GM23248 (cell line): ENCODE measurements around the gene PTGER2. TPM values are rescaled to one million over a fixed set of nuclear protein-coding genes. Genes with fewer than 3 reads are reported as not detected.

Experiments used
- DNase-seq: peaks from one replicate; pipeline ENCODE4 v3.0.0-alpha.2; 2015
- H2AFZ ChIP-seq: fragments of 200-600 bp; sonication (generic); 2 replicates; pipeline ENCODE4 v1.6.1; 2016; ENCODE audit warnings: antibody characterized with exemption
- H3F3A ChIP-seq: fragments of 200-600 bp; sonication (generic); 2 replicates; pipeline ENCODE4 v1.6.1; 2016; ENCODE audit warnings: mild to moderate bottlenecking, antibody characterized with exemption, mixed run types; ENCODE audit not compliant: insufficient read depth
- H3K27ac ChIP-seq: fragments of 200-600 bp; sonication (generic); 2 replicates; pipeline ENCODE4 v1.5.1; 2016; ENCODE audit warnings: mild to moderate bottlenecking
- H3K27me3 ChIP-seq: fragments of 200-600 bp; sonication (generic); replicated peaks from 2 replicates; pipeline ENCODE4 v1.6.1; 2016; ENCODE audit warnings: mild to moderate bottlenecking; ENCODE audit not compliant: insufficient read depth
- H3K36me3 ChIP-seq: fragments of 200-600 bp; sonication (generic); 2 replicates; pipeline ENCODE4 v1.6.1; 2016; ENCODE audit warnings: low read depth, mild to moderate bottlenecking
- H3K4me1 ChIP-seq: fragments of 200-600 bp; sonication (generic); 2 replicates; pipeline ENCODE4 v1.6.1; 2016; ENCODE audit warnings: mild to moderate bottlenecking; ENCODE audit not compliant: insufficient read depth
- H3K4me2 ChIP-seq: fragments of 200-600 bp; sonication (generic); one replicate; pipeline ENCODE4 v1.6.1; 2016; ENCODE audit warnings: mild to moderate bottlenecking; ENCODE audit not compliant: unreplicated experiment
- H3K4me3 ChIP-seq: fragments of 200-600 bp; sonication (generic); 2 replicates; pipeline ENCODE4 v1.5.1; 2016; ENCODE audit warnings: mild to moderate bottlenecking
- H3K79me2 ChIP-seq: fragments of 200-600 bp; sonication (generic); 2 replicates; pipeline ENCODE4 v1.6.1; 2016; ENCODE audit warnings: mild to moderate bottlenecking; ENCODE audit not compliant: insufficient read depth
- H3K9ac ChIP-seq: fragments of 200-600 bp; sonication (generic); 2 replicates; pipeline ENCODE4 v1.6.1; 2016; ENCODE audit warnings: mild to moderate bottlenecking
- H3K9me2 ChIP-seq: fragments of 200-600 bp; sonication (generic); 2 replicates; pipeline ENCODE4 v1.6.1; 2016; ENCODE audit warnings: mixed run types, mild to moderate bottlenecking, moderate library complexity; ENCODE audit not compliant: insufficient read depth
- H3K9me3 ChIP-seq: fragments of 200-600 bp; sonication (generic); one replicate; pipeline ENCODE4 v1.6.1; 2017; ENCODE audit warnings: low read depth
- H4K20me1 ChIP-seq: fragments of 200-600 bp; sonication (generic); 2 replicates; pipeline ENCODE4 v1.6.0; 2016; ENCODE audit not compliant: insufficient read depth
- EZH2 ChIP-seq: fragments of 200-600 bp; sonication (generic); IDR thresholded peaks from 2 replicates; pipeline ENCODE4 v1.6.1; 2018; ENCODE audit warnings: antibody characterized with exemption, mild to moderate bottlenecking; ENCODE audit not compliant: insufficient read depth, poor library complexity, severe bottlenecking
- EZH2phosphoT487 ChIP-seq: fragments of 200-600 bp; sonication (generic); IDR thresholded peaks from 2 replicates; pipeline ENCODE4 v1.6.1; 2018; ENCODE audit warnings: antibody characterized with exemption, moderate library complexity, mild to moderate bottlenecking, low read depth; ENCODE audit not compliant: insufficient read depth
- WGBS, 2 experiments: methylation state at CpG; one replicate each; pipeline ENCODE4 v1.1.6; 2015 to 2017; ENCODE audit warnings: low lambda C conversion rate in 2 of 2, low coverage in 1 of 2; ENCODE audit errors: missing lambda C conversion rate in 2 of 2; 5-methylcytosine and 5-hydroxymethylcytosine counted together
- in situ Hi-C: fragments of 300-500 bp; cut with MboI; formaldehyde crosslinking; loops from 2 replicates; pipeline ENCODE4 v1.15.0; 2020
- polyA plus RNA-seq: library from polyadenylated mRNA; unstranded; fragments of >200 nt; fragmentation: Nextera tagmentation; extraction: Ambion mirVana; gene quantifications from 2 replicates; pipeline ENCODE4 v1.2.1, GENCODE V29; 2016
- total RNA-seq: library from RNA; depleted of rRNA; stranded (reverse); fragments of >200 nt; shearing (Covaris generic); gene quantifications from 2 replicates; pipeline ENCODE4 v1.2.3, GENCODE V29; 2014

Gene PTGER2
- total and polyA plus RNA-seq, 2 experiments from 2014 or later = 6.2 to 9.1 TPM

- in situ Hi-C loops = no loop called here
- no peaks in the 10 kb centered on the region for H3K9me2 ChIP-seq
- 0 out of 2 replicates have a peak, but pooled peaks cover 5% of the 10 kb centered on the region for H3F3A ChIP-seq
- peaks cover 18% of the 10 kb centered on the region for H3K4me1 ChIP-seq
- no peak overlapping the region for H3K9ac ChIP-seq
- DNase-seq = peak; percentile 29
- no peaks in the 10 kb centered on the region for H3K9me3 ChIP-seq
- WGBS, 2 experiments = 75% methylated on average over 8 of the region's 8 CpGs
- no peak overlapping the region for H3K4me3 ChIP-seq
- H2AFZ ChIP-seq = no peak overlapping the region
- H3K27ac ChIP-seq = no peak overlapping the region
- H4K20me1 ChIP-seq = no peaks in the 10 kb centered on the region
- no peak overlapping the region for H3K4me2 ChIP-seq
- H3K27me3 ChIP-seq = no peaks in the 10 kb centered on the region
- H3K36me3 ChIP-seq = no peaks in the 10 kb centered on the region
- H3K79me2 ChIP-seq = no peaks in the 10 kb centered on the region
- TF ChIP-seq EZH2phosphoT487 = no peak
- TF ChIP-seq EZH2 = no peak
Observed at GRCh38 chr14:52333823-52334657, 19.9 kb downstream of the PTGER2 start.

DNA sequence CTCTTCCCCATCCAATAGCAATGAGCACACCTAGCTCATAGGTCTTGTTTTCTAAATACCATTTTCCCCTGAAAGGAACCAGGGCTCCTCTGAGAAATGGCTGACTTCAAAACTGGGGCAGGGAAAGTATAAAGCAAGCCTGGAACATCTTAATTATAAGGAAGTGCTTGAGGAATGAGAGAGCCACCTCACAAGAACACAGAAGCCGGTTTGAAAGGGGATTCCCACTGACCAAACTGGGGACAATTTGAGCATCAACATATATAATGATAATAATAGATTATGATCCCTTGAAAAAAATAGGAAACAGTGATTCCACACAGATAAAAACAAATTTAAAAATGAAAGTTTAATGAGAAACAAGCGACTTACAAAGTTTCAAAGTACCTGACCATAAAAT, 22.1 kb downstream of the PTGER2 start:
- in situ Hi-C loops = no loop called here
- no peak overlapping the region for H3K27ac ChIP-seq
- H4K20me1 ChIP-seq = no peaks in the 10 kb centered on the region
- no peak overlapping the region for H3K9ac ChIP-seq
- no peak overlapping the region for H2AFZ ChIP-seq
- no peaks in the 10 kb centered on the region for H3K79me2 ChIP-seq
- H3K4me1 ChIP-seq = peaks cover 16% of the 10 kb centered on the region
- no peaks in the 10 kb centered on the region for H3K36me3 ChIP-seq
- H3K9me2 ChIP-seq = no peaks in the 10 kb centered on the region
- no peak overlapping the region for H3K4me2 ChIP-seq
- TF ChIP-seq EZH2phosphoT487 (no peak), EZH2 (no peak)
- 92 to 98% methylated on average over 2 of the region's 2 CpGs for WGBS, 2 experiments
- 0 out of 2 replicates have a peak, but pooled peaks cover 5% of the 10 kb centered on the region for H3F3A ChIP-seq
- H3K9me3 ChIP-seq = no peaks in the 10 kb centered on the region
- no peak for DNase-seq
- no peaks in the 10 kb centered on the region for H3K27me3 ChIP-seq
- H3K4me3 ChIP-seq = no peak overlapping the region

DNA sequence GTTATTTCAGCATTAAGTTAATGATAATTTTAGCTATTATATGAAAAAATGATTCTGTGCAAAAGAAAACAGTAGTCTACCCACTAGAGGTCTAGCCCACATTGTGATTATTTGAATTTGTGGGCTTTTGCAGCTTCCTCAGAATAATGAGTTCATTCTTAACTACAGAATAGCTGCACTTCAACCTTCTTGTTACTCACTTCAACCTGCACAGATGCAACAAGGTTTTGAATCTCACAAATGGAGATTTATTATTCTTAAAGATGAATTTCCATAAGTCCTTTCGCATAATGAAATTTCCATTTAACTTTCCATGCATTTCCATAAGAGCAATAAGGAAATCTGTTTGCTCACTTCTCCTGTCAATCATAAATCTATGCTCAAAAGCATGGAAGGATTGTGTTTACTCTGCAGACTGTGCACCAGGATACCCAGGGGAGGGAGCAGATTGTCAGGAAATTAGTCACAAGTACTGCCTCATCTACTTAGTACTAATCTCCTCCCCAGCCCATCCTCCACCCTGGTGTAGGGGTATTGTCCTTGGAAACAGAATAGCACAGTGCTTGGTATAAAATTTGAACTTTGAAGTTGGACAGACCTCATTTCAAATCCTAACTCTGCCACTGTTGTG, 24.1 kb downstream of the PTGER2 start:
- Histone ChIP-seq H3K4me1 (peaks cover 20% of the 10 kb centered on the region), H4K20me1 (no peaks in the 10 kb centered on the region), H3K9me3 (no peaks in the 10 kb centered on the region), H3K27ac (no peak overlapping the region), H3K9ac (no peak overlapping the region), H3K4me3 (no peak overlapping the region), H3K36me3 (no peaks in the 10 kb centered on the region), H3K4me2 (peak overlapping the region; percentile 29), H3K9me2 (no peaks in the 10 kb centered on the region), H3K79me2 (no peaks in the 10 kb centered on the region), H3K27me3 (no peaks in the 10 kb centered on the region), H3F3A (0 out of 2 replicates have a peak, but pooled peaks cover 5% of the 10 kb centered on the region), H2AFZ (no peak overlapping the region)
- in situ Hi-C loops = no loop called here
- TF ChIP-seq EZH2 = no peak
- TF ChIP-seq EZH2phosphoT487 = no peak
- peak; percentile 72 for DNase-seq
- 35 to 45% methylated on average over 1 of the region's 1 CpG for WGBS, 2 experiments

DNA sequence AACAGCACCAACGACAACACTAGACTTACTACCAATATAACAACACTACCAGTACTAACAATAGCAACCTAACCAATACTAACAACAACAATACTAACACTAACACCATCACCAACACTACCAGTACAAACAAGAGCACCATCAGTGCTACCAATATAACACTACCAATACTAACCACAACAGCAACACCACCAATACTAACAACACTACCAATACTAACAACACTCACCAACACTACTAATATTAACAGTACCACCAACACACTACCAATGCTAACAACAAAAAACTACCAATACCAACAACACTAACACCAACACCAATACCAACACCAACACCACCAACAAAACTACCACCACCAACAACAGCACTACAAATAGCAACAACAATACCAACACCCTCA, 25.1 kb downstream of the PTGER2 start:
- Histone ChIP-seq H3K4me2 (no peak overlapping the region), H2AFZ (no peak overlapping the region), H3K4me3 (no peak overlapping the region), H3F3A (0 out of 2 replicates have a peak, but pooled peaks cover 5% of the 10 kb centered on the region), H3K36me3 (no peaks in the 10 kb centered on the region), H3K27me3 (no peaks in the 10 kb centered on the region), H3K27ac (no peak overlapping the region), H3K4me1 (peaks cover 23% of the 10 kb centered on the region), H3K9me2 (no peaks in the 10 kb centered on the region), H4K20me1 (no peaks in the 10 kb centered on the region), H3K79me2 (no peaks in the 10 kb centered on the region), H3K9me3 (no peaks in the 10 kb centered on the region), H3K9ac (no peak overlapping the region)
- TF ChIP-seq EZH2 = no peak
- no peak for TF ChIP-seq EZH2phosphoT487
- in situ Hi-C loops = no loop called here
- WGBS, 2 experiments = 93 to 100% methylated on average over 1 of the region's 1 CpG
- DNase-seq = no peak
